ENCODE data around the gene NKTR.

The NKTR gene

DNA sequence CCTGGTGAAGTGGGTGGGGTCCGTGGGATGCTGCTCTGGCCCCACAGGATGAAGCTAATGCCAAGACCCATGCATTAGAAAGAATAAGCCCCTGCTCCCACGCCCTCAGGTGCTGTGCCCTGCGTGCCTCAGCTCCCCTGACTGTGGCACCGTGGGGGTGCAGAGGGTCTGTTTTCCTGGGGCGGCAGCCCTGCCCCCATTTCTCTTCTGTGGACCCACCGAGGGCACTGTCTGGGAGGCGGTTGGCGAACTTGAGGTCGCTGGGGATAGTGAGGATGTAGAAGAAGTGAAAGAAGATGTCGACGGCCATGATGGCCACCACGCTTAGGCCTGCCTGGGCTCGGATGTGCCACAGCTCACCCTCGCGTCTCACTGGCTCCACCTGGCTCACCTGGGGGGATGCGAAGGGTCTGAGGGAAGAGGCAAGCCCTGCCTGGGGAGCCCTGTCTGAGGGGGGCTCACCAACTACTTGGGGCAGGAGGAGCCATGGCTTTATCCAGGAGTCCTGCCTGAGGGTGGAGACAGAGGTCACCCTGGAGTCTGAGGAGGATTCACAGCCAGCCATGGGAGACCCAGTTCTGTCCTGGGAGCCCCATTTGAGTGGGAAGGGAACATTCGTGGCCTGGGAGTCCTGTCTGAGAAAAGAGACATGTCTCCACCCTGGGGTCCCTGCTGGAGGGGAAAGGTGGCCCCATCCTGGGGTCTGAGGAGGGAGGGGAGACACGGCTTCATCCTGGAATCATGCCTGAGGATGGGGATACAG lies 97.0 kb downstream of the NKTR start:
- no peak for DNase-seq

Measured in CD4-positive, alpha-beta T cell treated with Interleukin-12 subunit alpha and Interleukin-12 subunit beta, for 1 hour (primary cell).